ENCODE results near the gene RGS18.
"Not testable (repeated sequence)": the region's sequence is repeated elsewhere in the genome, so short reads cannot be mapped to it uniquely, and the experiment has no call there.

The RGS18 gene

GRCh38 chr1:192167911-192168700, 9.8 kb downstream of the RGS18 start:
- no peak for DNase-seq

DNA sequence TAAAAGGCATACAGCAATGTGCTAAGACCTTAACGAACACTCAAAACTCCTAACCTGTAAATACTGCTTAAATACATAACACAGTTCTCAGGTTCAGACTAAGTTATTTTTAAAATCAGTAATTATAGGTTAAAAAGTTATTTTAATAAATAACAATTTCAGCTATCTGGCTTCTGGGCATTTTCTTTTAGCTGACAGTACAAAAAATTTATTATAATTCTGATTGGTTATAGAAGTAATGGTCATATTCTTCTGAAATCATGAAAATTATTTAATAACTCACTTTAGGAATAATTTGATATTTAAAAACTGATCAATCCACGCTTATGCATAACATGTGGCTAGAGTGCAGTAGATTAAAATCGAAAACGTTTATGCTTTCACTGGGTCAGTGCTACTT, 10.7 kb downstream of the RGS18 start:
- no peak for DNase-seq

DNA sequence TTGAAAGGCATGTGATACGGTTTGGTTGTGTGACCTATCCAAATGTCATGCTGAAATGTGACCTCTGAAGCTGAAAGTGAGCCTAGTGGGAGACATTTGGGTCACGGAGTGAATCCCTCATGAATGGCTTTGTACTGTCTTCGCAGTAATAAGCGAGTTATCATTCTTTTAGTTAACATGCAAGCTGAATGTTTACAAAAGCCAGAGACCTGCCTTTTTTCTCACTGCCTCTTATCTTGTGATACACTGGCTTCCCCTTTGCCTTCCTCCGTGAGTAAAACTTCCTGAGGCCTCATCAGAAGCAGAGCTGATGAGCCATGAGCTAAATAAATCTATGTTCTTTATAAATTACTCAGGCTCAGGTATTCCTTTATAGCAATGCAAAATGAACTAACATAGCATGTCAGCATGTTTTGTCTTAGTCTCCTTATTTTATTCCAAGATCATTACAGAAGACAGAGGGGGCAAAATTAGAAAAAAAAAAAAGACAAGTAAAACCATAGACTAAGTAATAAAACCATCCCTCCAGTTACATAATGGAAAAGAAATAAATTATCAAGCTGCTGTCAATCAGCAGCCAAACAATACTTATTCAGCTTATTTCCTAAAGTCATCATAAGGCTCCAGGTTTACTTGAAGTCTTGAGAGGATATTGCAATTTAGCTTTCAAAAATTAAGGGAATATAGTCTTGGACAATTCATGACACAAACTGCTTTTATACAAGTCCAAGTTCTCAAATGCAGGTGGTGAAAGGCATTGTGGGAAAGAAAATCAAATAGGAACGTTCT, 12.1 kb downstream of the RGS18 start:
- DNase-seq, result no peak

- no peak for DNase-seq
Measured at GRCh38 chr1:192171123-192171522, 12.9 kb downstream of the RGS18 start.

DNA sequence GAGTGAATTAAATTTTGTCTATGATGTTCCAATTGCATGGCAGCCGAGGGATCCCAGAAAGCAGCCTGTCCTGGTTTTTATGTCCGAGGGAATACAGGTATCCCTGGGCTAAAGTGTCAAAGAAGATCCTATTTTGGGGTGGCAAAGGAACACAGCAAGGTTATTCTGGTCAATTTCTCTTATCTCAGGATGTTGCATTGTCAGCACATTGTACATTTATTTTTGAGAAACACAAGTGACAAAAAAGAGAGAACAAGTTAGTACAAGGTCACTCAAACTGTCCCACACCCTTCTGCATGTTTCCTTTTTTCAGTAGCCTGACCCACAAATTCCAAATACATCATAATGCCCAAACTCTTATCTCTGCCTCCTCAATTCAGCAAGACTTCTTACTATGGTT, 17.7 kb downstream of the RGS18 start:
- no peak for DNase-seq

- no peak for DNase-seq
Measured at GRCh38 chr1:192183788-192184187, 25.5 kb downstream of the RGS18 start.

- DNase-seq, result no peak
Measured at GRCh38 chr1:192186197-192186596, 27.9 kb downstream of the RGS18 start.

DNA sequence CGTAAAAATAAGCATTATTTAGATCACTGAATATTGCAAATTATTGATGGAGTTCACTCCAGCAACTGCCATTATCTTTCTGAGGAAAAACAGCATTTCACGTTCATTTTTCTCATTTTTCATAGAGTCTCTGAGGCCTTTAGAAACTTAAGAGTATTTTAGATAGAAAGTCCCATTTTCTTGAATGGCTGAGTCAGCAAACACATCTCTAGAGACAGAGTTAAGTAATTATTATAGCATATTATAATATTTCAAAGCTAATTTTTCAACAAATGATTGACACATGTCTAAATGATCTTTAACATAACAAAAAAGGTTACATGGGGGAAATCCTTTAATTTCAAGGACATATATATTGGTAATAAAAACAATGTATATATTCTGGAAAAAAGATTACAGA, 31.8 kb downstream of the RGS18 start:
- no peak for DNase-seq

DNA sequence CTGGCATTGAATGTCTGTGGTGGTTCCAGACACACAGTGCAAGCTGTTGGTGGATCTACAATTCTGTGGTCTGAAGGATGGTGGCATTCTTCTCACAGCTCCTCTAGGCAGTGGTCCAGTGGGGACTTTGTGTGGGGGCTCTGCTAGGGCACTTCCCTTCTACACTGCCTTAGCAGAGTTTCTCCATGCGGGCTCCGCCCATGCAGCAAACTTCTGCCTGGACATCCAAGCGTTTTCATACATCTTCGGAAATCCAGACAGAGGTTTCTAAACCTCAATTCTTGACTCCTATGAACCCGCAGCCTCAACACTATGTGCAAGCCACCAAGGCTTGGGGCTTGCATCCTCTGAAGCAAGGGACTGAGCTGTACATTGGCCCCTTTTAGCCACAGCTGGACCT, 43.0 kb downstream of the RGS18 start:
- no peak for DNase-seq

- no peak for DNase-seq
Measured at GRCh38 chr1:192224396-192224795, 66.1 kb downstream of the RGS18 start.

GRCh38 chr1:192224846-192225245, 66.6 kb downstream of the RGS18 start:
- no peak for DNase-seq

DNA sequence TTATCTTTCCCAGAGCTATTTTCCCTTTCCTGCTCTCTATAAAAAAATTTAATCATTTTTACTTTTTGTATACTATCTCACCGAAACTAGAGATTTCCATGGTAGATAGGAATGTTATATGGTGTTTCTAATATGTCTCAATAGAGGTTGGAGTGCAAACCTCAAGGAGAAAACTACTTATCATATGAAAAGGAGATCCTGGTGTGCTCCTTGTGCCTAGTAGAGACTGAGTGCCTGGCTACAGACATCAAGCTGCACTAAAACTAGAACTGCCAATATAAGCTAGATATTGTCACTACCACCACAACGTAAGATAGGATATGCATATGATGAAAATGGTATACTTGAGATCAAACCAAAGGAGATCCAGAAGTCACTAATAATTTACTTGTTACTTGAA, 67.0 kb downstream of the RGS18 start:
- DNase-seq, result no peak

- no peak for DNase-seq
Measured at GRCh38 chr1:192225703-192226102, 67.4 kb downstream of the RGS18 start.

DNA sequence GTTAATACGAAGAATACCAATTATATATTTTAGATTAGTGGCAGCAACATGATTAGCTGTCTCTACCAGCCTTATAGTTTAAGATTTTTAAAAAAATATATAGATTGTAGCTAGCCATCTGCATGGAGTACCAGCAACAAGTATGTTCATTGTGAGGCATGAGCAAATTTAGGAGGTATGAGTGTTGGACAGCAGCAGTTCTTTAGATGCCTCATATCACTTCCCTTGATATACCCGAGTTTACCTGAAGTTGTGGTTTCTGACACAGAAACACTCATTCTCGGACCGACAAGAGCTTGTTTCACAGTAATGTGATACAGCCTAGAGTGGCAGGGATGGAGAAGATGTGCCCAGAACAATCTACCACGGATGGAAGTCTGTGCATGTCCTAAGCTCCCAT, 69.1 kb downstream of the RGS18 start:
- no peak for DNase-seq

DNA sequence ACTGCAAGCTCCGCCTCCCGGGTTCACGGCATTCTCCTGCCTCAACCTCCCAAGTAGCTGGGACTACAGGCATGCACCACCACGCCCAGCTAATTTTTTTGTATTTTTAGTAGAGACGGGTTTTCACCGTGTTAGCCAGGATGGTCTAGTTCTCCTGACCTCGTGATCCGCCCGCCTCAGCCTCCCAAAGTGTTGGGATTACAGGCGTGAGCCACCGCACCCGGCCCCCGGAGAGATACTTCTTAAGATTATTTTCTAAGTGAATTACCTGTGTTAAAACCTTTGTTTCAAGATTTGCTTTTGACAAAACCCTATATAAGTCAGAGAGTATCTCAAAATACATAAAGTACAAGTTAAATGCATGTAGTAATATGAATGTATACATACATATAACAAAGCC, 69.7 kb downstream of the RGS18 start:
- not testable (repeated sequence) for DNase-seq

DNA sequence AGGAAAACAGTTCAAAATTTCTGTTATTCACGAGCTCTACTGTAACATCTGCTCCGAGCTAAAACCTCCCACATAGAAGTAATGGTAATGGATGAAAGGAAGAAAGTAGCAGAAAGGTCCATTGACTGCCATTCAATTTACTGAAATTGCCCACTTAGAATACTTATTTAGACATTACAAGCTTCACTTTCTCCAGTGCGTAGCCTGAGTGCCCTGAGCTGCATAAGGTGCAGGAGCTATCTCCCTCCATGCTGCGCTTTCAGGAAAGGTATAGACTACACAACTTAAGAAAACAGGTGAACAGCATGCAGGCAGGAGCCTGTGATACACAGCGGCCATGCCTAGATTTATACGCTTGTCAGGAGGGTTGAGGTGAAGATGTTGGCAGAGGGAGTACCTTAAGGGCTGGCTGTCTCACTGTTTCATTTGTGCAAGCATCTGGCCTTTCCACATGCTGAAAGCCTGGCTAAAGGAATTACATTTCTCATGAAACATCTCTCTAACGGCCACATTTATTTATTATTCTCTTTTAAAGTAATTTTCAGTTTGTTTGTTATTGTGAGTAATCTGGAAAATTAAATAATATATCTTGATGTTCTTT, 74.7 kb downstream of the RGS18 start:
- DNase-seq, result no peak

DNA sequence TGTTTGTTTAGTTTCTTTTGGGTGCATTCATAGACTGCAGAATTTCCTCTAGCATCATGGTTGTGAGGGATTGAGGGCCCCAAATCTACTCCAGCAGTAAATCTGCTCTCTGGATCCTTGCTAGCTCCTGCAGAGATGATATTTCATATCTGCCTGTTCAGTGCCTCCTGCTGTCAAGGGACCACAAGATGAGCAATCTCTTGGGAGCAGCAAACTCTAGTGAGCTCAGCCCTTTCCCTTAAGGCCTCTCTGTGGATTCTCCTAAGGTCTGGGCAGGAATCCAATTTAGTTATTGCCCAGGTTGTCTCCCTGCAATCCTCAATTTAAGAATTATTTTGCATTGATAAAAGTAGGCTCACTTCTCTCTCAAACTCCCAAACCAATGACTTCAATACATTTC, 76.9 kb downstream of the RGS18 start:
- DNase-seq, result no peak
